Measurements from ENCODE around the gene JUND.

Gene JUND

DNA sequence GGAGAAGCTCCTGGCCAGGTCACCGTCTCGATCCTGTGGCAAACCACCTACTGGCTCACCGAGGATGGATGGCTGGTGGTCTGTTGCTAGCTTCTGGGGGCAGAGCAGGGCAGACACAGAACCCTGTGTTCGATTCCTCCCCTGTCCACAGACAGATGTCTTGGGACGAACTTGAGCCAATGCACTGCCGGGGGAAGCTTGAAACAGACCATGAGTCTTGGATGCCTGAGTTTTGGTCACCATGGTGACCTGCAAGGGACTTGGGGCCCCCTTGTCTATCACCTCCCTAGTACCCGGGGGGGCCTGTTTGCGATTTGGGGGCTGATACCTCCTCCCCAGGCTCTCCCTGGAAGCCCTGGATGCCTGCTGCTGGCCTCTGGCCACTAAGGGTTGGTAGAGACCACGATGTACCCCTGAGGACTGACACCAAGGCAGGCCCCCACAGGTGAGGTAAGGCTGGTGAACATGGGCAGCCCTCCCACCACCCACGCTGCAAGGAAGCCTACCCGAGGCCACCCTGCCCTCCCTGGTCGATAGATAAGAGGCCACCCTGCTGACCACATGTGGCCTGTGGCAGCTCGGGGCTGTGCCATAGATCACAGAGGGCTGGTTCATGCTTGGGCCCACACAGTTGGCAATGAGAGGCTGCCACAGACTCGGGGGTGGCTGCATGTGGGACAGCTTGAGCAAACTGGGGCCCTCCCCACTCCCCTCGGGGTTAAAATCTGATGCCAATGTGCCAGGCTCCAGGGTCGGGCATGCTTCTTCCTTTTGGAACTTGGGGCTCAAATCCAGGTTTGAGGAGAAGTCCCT is 17.9 kb downstream of the JUND start:
- FAIRE-seq (no peak), DNase-seq (ENCODE audit: insufficient read length) (no peak)
- TF ChIP-seq POLR2AphosphoS5 (IDR thresholded peaks at IDR 0.05; ENCODE audit: low read depth, low read length) (no peak), TAF1 (IDR thresholded peaks at IDR 0.05; ENCODE audit: borderline replicate concordance, low read depth, low read length) (no peak), POLR2A (IDR thresholded peaks at IDR 0.05; ENCODE audit: low read depth, low read length) (no peak)

GRCh38 chr19:18262917-18263316 is 18.5 kb downstream of the JUND start:
- TF ChIP-seq TAF1 (IDR thresholded peaks at IDR 0.05; ENCODE audit: borderline replicate concordance, low read depth, low read length) (no peak), POLR2A (IDR thresholded peaks at IDR 0.05; ENCODE audit: low read depth, low read length) (no peak), POLR2AphosphoS5 (IDR thresholded peaks at IDR 0.05; ENCODE audit: low read depth, low read length) (no peak)
- FAIRE-seq (no peak), DNase-seq (ENCODE audit: insufficient read length) (no peak)

GRCh38 chr19:18262144-18262543 is 19.3 kb downstream of the JUND start:
- no peak for TF ChIP-seq TAF1 (IDR thresholded peaks at IDR 0.05; ENCODE audit: borderline replicate concordance, low read depth, low read length)
- no peak for TF ChIP-seq POLR2AphosphoS5 (IDR thresholded peaks at IDR 0.05; ENCODE audit: low read depth, low read length)
- no peak for TF ChIP-seq POLR2A (IDR thresholded peaks at IDR 0.05; ENCODE audit: low read depth, low read length)
- DNase-seq (ENCODE audit: insufficient read length) (no peak), FAIRE-seq (no peak)

DNA sequence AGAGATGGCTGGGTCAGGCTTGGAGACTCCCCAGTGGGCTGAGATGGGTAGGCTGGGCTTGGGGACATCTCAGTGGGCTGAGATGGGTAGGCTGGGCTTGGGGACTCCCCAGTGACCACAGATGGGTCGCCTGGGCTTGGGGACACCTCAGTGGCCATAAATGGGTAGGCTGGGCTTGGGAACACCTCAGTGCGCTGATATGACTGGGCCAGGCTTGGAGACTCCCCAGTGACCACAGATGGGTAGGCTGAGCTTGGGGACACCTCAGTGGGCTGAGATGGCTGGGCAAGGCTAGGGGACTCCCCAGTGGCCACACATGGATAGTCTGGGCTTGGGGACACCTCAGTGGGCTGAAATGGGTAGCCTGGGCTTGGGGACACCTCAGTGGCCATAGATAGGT is 19.9 kb downstream of the JUND start:
- FAIRE-seq (no peak), DNase-seq (ENCODE audit: insufficient read length) (no peak)
- TF ChIP-seq TAF1 (IDR thresholded peaks at IDR 0.05; ENCODE audit: borderline replicate concordance, low read depth, low read length), result no peak
- TF ChIP-seq POLR2A (IDR thresholded peaks at IDR 0.05; ENCODE audit: low read depth, low read length), result no peak
- no peak for TF ChIP-seq POLR2AphosphoS5 (IDR thresholded peaks at IDR 0.05; ENCODE audit: low read depth, low read length)

GRCh38 chr19:18259893-18260292 is 21.5 kb downstream of the JUND start:
- DNase-seq (ENCODE audit: insufficient read length) (no peak), FAIRE-seq (no peak)
- TF ChIP-seq POLR2A (IDR thresholded peaks at IDR 0.05; ENCODE audit: low read depth, low read length), result no peak
- TF ChIP-seq POLR2AphosphoS5 (IDR thresholded peaks at IDR 0.05; ENCODE audit: low read depth, low read length), result no peak
- TF ChIP-seq TAF1 (IDR thresholded peaks at IDR 0.05; ENCODE audit: borderline replicate concordance, low read depth, low read length), result no peak

DNA sequence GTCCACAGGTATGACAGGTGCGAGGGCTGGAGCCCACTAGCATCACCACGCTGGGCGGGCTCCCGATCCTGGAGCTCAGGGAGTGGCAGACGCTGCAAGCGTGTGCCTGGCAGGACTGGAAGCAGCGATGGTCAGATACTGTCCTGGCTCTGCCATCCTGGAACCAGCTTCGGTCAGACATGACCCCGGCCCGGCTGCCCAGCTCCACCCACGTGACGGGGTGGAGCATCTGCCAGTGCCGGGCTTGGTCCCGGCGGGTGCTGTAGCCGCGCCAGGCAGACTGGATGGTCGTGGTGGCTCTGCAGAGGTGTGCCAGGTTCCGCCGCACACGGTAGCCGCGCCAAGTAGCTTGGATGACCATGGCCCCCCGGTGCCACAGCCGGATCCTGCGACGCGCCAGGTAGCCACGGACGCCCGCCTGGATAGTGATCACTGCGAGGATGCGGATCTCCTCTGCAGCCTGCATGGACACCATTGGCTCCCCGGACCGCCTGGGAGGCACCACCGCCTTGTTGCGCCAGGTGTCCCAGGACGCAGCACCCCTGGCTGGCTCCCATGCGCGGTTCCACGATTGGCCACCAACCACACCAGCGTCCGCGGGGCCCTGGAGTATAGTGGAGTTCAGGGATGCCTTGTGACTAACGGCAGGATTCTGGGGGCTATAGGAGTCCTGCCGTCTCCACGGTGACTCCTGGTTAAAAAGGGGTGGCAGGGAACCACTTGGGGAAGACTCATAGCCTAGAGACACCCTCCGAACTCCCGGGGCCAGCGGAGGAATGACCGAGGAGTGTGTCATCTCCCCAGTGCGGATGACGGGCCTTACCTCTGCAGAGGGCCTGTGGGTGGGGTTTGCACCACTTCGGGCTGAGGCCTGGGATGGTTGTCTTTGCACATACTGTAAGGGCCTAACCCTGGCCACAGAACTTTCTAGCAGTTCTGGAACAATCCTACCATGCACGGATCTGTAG is 23.6 kb downstream of the JUND start:
- TF ChIP-seq POLR2A (IDR thresholded peaks at IDR 0.05; ENCODE audit: low read depth, low read length) (no peak), POLR2AphosphoS5 (IDR thresholded peaks at IDR 0.05; ENCODE audit: low read depth, low read length) (no peak), TAF1 (IDR thresholded peaks at IDR 0.05; ENCODE audit: borderline replicate concordance, low read depth, low read length) (no peak)
- DNase-seq (ENCODE audit: insufficient read length) (no peak), FAIRE-seq (no peak)

DNA sequence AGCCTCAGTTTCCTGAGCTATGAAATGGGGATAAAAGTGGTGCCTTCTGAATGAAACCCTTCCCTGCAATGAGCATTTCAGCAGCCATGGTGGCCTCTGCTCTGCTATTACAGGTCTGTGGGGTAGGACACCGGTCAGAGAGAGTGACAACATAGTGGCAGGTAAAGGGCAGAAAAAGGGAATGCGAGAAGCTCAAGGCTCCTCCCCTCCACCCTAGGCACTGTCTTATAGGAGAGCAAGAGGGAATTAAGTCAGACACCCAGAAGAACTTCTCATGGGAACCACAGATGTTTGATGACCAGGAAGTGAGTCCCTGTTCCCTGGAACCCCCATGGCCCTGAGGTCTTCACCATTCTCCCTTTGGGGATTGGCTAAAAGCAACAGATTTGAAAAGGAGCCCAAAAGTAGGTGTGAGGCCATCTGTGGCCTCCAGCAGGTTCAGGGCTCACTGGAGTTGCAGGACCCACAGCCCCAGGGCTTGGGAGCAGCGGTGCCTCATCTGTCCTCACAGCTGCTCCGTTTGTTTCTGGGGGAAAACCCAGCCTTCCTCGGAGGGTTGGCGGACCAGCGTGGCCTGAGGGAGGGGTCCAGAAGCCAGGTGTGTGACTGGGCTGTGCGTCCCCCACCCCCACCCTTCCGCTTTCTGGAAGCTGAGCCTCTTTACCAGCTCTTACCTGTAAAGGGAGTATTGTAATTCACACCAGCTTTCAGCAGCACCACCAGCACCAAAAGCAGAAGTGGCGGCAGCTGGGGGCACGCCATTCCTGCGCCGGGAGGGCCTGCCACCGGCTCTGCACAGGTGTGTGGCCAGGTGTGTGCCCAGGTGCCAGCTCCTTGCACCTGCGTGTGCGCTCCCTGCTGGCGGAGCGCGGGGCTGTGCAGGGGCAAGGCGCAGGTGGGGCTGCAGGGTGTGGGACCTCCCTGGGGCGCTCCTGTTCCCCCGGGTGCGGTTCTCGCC is 26.6 kb downstream of the JUND start:
- FAIRE-seq (no peak), DNase-seq (ENCODE audit: insufficient read length) (no peak)
- TF ChIP-seq TAF1 (IDR thresholded peaks at IDR 0.05; ENCODE audit: borderline replicate concordance, low read depth, low read length) (no peak), POLR2AphosphoS5 (IDR thresholded peaks at IDR 0.05; ENCODE audit: low read depth, low read length) (no peak), POLR2A (IDR thresholded peaks at IDR 0.05; ENCODE audit: low read depth, low read length) (no peak)

GRCh38 chr19:18253716-18254115 is 27.7 kb downstream of the JUND start:
- TF ChIP-seq POLR2AphosphoS5 (IDR thresholded peaks at IDR 0.05; ENCODE audit: low read depth, low read length) (no peak), POLR2A (IDR thresholded peaks at IDR 0.05; ENCODE audit: low read depth, low read length) (no peak), TAF1 (IDR thresholded peaks at IDR 0.05; ENCODE audit: borderline replicate concordance, low read depth, low read length) (no peak)
- FAIRE-seq (peak; percentile 75), DNase-seq (ENCODE audit: insufficient read length) (no peak)

GRCh38 chr19:18253130-18253529 is 28.3 kb downstream of the JUND start:
- no peak for FAIRE-seq
- no peak for DNase-seq (ENCODE audit: insufficient read length)
- no peak for TF ChIP-seq POLR2A (IDR thresholded peaks at IDR 0.05; ENCODE audit: low read depth, low read length)
- no peak for TF ChIP-seq POLR2AphosphoS5 (IDR thresholded peaks at IDR 0.05; ENCODE audit: low read depth, low read length)
- no peak for TF ChIP-seq TAF1 (IDR thresholded peaks at IDR 0.05; ENCODE audit: borderline replicate concordance, low read depth, low read length)

- FAIRE-seq (no peak), DNase-seq (ENCODE audit: insufficient read length) (no peak)
- TF ChIP-seq POLR2AphosphoS5 (IDR thresholded peaks at IDR 0.05; ENCODE audit: low read depth, low read length) (no peak), TAF1 (IDR thresholded peaks at IDR 0.05; ENCODE audit: borderline replicate concordance, low read depth, low read length) (no peak), POLR2A (IDR thresholded peaks at IDR 0.05; ENCODE audit: low read depth, low read length) (no peak)
These were observed 29.1 kb downstream of the JUND start for GRCh38 chr19:18252370-18252717.

Data from GM12892 (cell line).